IPS DF 6.9 (cell line): ENCODE data around the gene ALDOB.
A peak's percentile ranks its signal among the peaks of the same experiment; 100 is the strongest.

ENCODE experiments used
- DNase-seq: peaks from one replicate; pipeline ENCODE4 v3.0.0-alpha.2; 2013; ENCODE audit warnings: low read depth, low spot score
- H3K27ac ChIP-seq: one replicate; pipeline ENCODE4 v1.5.1; 2013; ENCODE audit warnings: low read length, control low read depth
- H3K27me3 ChIP-seq: 2 replicates; pipeline ENCODE4 v1.6.1; 2013; ENCODE audit warnings: mild to moderate bottlenecking, low read length; ENCODE audit not compliant: control insufficient read depth, insufficient read depth
- H3K36me3 ChIP-seq: 2 replicates; pipeline ENCODE4 v1.6.1; 2013; ENCODE audit warnings: low read length; ENCODE audit not compliant: control insufficient read depth, insufficient read depth
- H3K4me1 ChIP-seq: 2 replicates; pipeline ENCODE4 v1.6.1; 2013; ENCODE audit warnings: low read length; ENCODE audit not compliant: control insufficient read depth, insufficient read depth
- H3K4me3 ChIP-seq: 2 replicates; pipeline ENCODE4 v1.5.1; 2013; ENCODE audit warnings: mild to moderate bottlenecking, low read length
- H3K9me3 ChIP-seq: 2 replicates; pipeline ENCODE4 v1.6.1; 2013; ENCODE audit warnings: low read length, inconsistent platforms; ENCODE audit not compliant: control insufficient read depth, insufficient read depth
- WGBS: extraction: QIAGEN DNeasy Blood & Tissue Kit; methylation state at CpG from one replicate; pipeline ENCODE4 v1.1.7; 2013; ENCODE audit warnings: mixed read lengths, missing lambda C conversion rate; ENCODE audit not compliant: insufficient read length, insufficient coverage; 5-methylcytosine and 5-hydroxymethylcytosine counted together

The ALDOB gene

GRCh38 chr9:101408374-101409078 lies 27.0 kb downstream of the ALDOB start:
- H3K36me3 ChIP-seq, result peaks cover 20% of the 10 kb centered on the region; the same call in 1 of the 2 replicates
- no peak overlapping the region for H3K27ac ChIP-seq
- no peaks in the 10 kb centered on the region for H3K27me3 ChIP-seq
- no CpG with 5 or more reads among the region's 5 CpGs for WGBS
- no peaks in the 10 kb centered on the region for H3K4me1 ChIP-seq
- H3K9me3 ChIP-seq, result peaks cover 14% of the 10 kb centered on the region
- DNase-seq, result no peak
- no peak overlapping the region for H3K4me3 ChIP-seq

- no peak overlapping the region for H3K4me3 ChIP-seq
- H3K4me1 ChIP-seq, result no peaks in the 10 kb centered on the region
- H3K27ac ChIP-seq, result no peak overlapping the region
- H3K36me3 ChIP-seq, result peaks cover 14% of the 10 kb centered on the region; the same call in 1 of the 2 replicates
- peaks cover 6% of the 10 kb centered on the region; the same call in 1 of the 2 replicates for H3K9me3 ChIP-seq
- WGBS, result no CpG with 5 or more reads among the region's 9 CpGs
- H3K27me3 ChIP-seq, result no peaks in the 10 kb centered on the region
- DNase-seq, result no peak
These were observed 31.9 kb downstream of the ALDOB start for GRCh38 chr9:101403516-101404285.

- no peaks in the 10 kb centered on the region for H3K4me1 ChIP-seq
- H3K9me3 ChIP-seq, result no peaks in the 10 kb centered on the region
- no peak overlapping the region for H3K4me3 ChIP-seq
- H3K27me3 ChIP-seq, result no peaks in the 10 kb centered on the region
- no peaks in the 10 kb centered on the region for H3K36me3 ChIP-seq
- no peak for DNase-seq
- WGBS, result no CpG with 5 or more reads among the region's 5 CpGs
- H3K27ac ChIP-seq, result no peak overlapping the region
These were observed 35.5 kb downstream of the ALDOB start for GRCh38 chr9:101400120-101400519.

- DNase-seq, result no peak
- H3K4me3 ChIP-seq, result peak overlapping the region; percentile 58; the same call in 1 of the 2 replicates
- H3K27ac ChIP-seq, result no peak overlapping the region
- no CpG with 5 or more reads among the region's 2 CpGs for WGBS
- H3K4me1 ChIP-seq, result no peaks in the 10 kb centered on the region
- no peaks in the 10 kb centered on the region for H3K36me3 ChIP-seq
- H3K9me3 ChIP-seq, result no peaks in the 10 kb centered on the region
- no peaks in the 10 kb centered on the region for H3K27me3 ChIP-seq
These were observed 36.0 kb downstream of the ALDOB start for GRCh38 chr9:101399643-101399970.

GRCh38 chr9:101398930-101399642 lies 36.5 kb downstream of the ALDOB start:
- no peak for DNase-seq
- peak overlapping the region; percentile 58; the same call in 1 of the 2 replicates for H3K4me3 ChIP-seq
- H3K4me1 ChIP-seq, result no peaks in the 10 kb centered on the region
- WGBS, result no CpG with 5 or more reads among the region's 28 CpGs
- H3K9me3 ChIP-seq, result no peaks in the 10 kb centered on the region
- no peaks in the 10 kb centered on the region for H3K36me3 ChIP-seq
- no peak overlapping the region for H3K27ac ChIP-seq
- no peaks in the 10 kb centered on the region for H3K27me3 ChIP-seq

GRCh38 chr9:101398068-101398929 lies 37.3 kb downstream of the ALDOB start, which contains the start of the genes MRPL50 and ZNF189:
Gene MRPL50, minus strand, starts transcription at chr9:101398618. Its CDS starts 26 bp downstream, at chr9:101398592.
Gene ZNF189, plus strand, starts transcription at chr9:101398851. Its CDS starts 306 bp downstream, at chr9:101399157.
- Histone ChIP-seq H3K27me3 (no peaks in the 10 kb centered on the region), H3K4me1 (no peaks in the 10 kb centered on the region), H3K9me3 (no peaks in the 10 kb centered on the region), H3K36me3 (no peaks in the 10 kb centered on the region), H3K27ac (no peak within 1 kb of the TSS), H3K4me3 (peak within 1 kb of the TSS; percentile 76; the same call in 1 of the 2 replicates)
- no CpG with 5 or more reads among the region's 44 CpGs for WGBS
- peak; percentile 92 for DNase-seq

GRCh38 chr9:101397746-101398067 lies 37.9 kb downstream of the ALDOB start:
- Histone ChIP-seq H3K9me3 (no peaks in the 10 kb centered on the region), H3K4me3 (peak overlapping the region; percentile 76; the same call in 1 of the 2 replicates), H3K36me3 (no peaks in the 10 kb centered on the region), H3K27ac (no peak overlapping the region), H3K27me3 (no peaks in the 10 kb centered on the region), H3K4me1 (no peaks in the 10 kb centered on the region)
- no CpG with 5 or more reads among the region's 4 CpGs for WGBS
- DNase-seq, result no peak

GRCh38 chr9:101394687-101395086 lies 40.9 kb downstream of the ALDOB start:
- no peak overlapping the region for H3K27ac ChIP-seq
- 0 out of 2 replicates have a peak, but pooled peaks cover 2% of the 10 kb centered on the region for H3K36me3 ChIP-seq
- WGBS, result no CpG with 5 or more reads among the region's 1 CpG
- DNase-seq, result no peak
- no peaks in the 10 kb centered on the region for H3K4me1 ChIP-seq
- no peaks in the 10 kb centered on the region for H3K27me3 ChIP-seq
- H3K9me3 ChIP-seq, result no peaks in the 10 kb centered on the region
- H3K4me3 ChIP-seq, result no peak overlapping the region

- Histone ChIP-seq H3K4me3 (no peak overlapping the region), H3K4me1 (no peaks in the 10 kb centered on the region), H3K36me3 (peaks cover 2% of the 10 kb centered on the region; the same call in 1 of the 2 replicates), H3K9me3 (no peaks in the 10 kb centered on the region), H3K27ac (no peak overlapping the region), H3K27me3 (no peaks in the 10 kb centered on the region)
- no peak for DNase-seq
- no CpG with 5 or more reads among the region's 3 CpGs for WGBS
These were observed 42.4 kb downstream of the ALDOB start for GRCh38 chr9:101393135-101393534.
